CD4-positive, CD25-positive, alpha-beta regulatory T cell (primary cell): Measurements from ENCODE around the gene ADAMTS9. TPM values are rescaled to one million over a fixed set of nuclear protein-coding genes. Genes with fewer than 3 reads are reported as not detected.

Source experiments
- ATAC-seq, 2 donors: fragments of 150-1000 bp; cut with Tn5 transposase; one replicate each; pipeline ENCODE4 v1.10.0; 2021; ENCODE audit warnings: low read depth in 2 of 2, moderate number of reproducible peaks in 2 of 2, moderate library complexity in 1 of 2
- DNase-seq, 3 donors: peaks; one replicate each; pipeline versions ENCODE4 v3.0.0 to v3.0.0-alpha.2; 2012 to 2022; ENCODE audit warnings: mixed read lengths in 1 of 3
- H3K27ac ChIP-seq: one replicate; pipeline ENCODE4 v1.7.0; 2013; ENCODE audit warnings: mild to moderate bottlenecking, low read length; ENCODE audit not compliant: insufficient read depth, poor library complexity, severe bottlenecking
- H3K27me3 ChIP-seq: one replicate; pipeline ENCODE4 v1.7.0; 2013; ENCODE audit warnings: low read length; ENCODE audit not compliant: control insufficient read depth, insufficient read depth
- H3K36me3 ChIP-seq: one replicate; pipeline ENCODE4 v1.7.0; 2013; ENCODE audit warnings: mild to moderate bottlenecking, low read length, moderate library complexity; ENCODE audit not compliant: control insufficient read depth, insufficient read depth
- H3K4me1 ChIP-seq: 2 replicates; pipeline ENCODE4 v1.7.0; 2013; ENCODE audit warnings: mild to moderate bottlenecking, low read length; ENCODE audit not compliant: insufficient read depth, control insufficient read depth, poor library complexity, severe bottlenecking
- H3K4me3 ChIP-seq: one replicate; pipeline ENCODE4 v1.7.0; 2013; ENCODE audit warnings: low read depth, mild to moderate bottlenecking, low read length, moderate library complexity
- H3K9me3 ChIP-seq, 2 experiments: 1 replicate in 1 of 2; 2 replicates in 1 of 2; pipeline ENCODE4 v1.7.0; 2013; ENCODE audit warnings: low read length in 2 of 2, mild to moderate bottlenecking in 1 of 2, moderate library complexity in 1 of 2; ENCODE audit not compliant: control insufficient read depth in 2 of 2
- H3K27ac Mint-ChIP-seq, 3 donors: one replicate each; pipeline ENCODE4 v1.8.0; 2020 to 2022; ENCODE audit warnings: mild to moderate bottlenecking in 3 of 3, mixed read lengths in 3 of 3, moderate library complexity in 2 of 3
- H3K27me3 Mint-ChIP-seq: one replicate; pipeline ENCODE4 v1.8.0; 2022; ENCODE audit warnings: mild to moderate bottlenecking, mixed read lengths
- H3K36me3 Mint-ChIP-seq: one replicate; pipeline ENCODE4 v1.8.0; 2020; ENCODE audit warnings: mixed read lengths
- H3K4me1 Mint-ChIP-seq, 4 donors: one replicate each; pipeline ENCODE4 v1.8.0; 2020 to 2022; ENCODE audit warnings: mixed read lengths in 4 of 4, mild to moderate bottlenecking in 1 of 4
- H3K4me3 Mint-ChIP-seq, 4 donors: one replicate each; pipeline ENCODE4 v1.8.0; 2020 to 2022; ENCODE audit warnings: mild to moderate bottlenecking in 4 of 4, mixed read lengths in 4 of 4, moderate library complexity in 3 of 4
- H3K9me3 Mint-ChIP-seq, 7 donors: one replicate each; pipeline ENCODE4 v1.8.0; 2020 to 2022; ENCODE audit warnings: mixed read lengths in 7 of 7, mild to moderate bottlenecking in 3 of 7, moderate library complexity in 2 of 7
- polyA plus RNA-seq, 4 donors: library from polyadenylated mRNA; unstranded; fragments of 300-500 nt; fragmentation: Illumina TruSeq; gene quantifications; one replicate each; pipeline ENCODE4 v1.2.3, GENCODE V29; 2021
- total RNA-seq: library from RNA; stranded (reverse); gene quantifications from one replicate; pipeline ENCODE4 v1.2.3, GENCODE V29; 2022

The ADAMTS9 gene
- total and polyA plus RNA-seq, 5 donors from 2014 or later: 0.12 TPM; not detected in 4

DNA sequence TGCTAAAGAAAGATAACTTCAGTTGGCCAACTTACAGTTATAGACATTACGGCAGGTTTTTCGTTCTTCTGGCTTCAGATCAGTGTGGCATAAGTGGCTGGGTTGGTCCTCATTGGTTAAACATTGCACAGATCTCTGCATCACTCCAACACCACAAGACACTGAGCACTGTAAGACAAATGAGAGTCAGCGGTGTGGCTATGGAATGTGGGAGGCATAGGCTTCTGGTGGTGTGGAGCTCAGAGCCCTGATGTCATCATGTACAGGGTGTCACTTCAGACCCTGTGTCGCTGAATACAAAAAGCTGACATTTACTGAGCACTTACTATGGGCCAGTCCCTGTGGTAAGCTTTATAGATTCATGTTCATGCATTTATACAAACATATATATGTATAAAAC, 146.0 kb downstream of the ADAMTS9 start:
- no peak for ATAC-seq
- no peaks in the 10 kb centered on the region for H3K4me1 Mint-ChIP-seq
- no peak overlapping the region for H3K4me3 Mint-ChIP-seq

DNA sequence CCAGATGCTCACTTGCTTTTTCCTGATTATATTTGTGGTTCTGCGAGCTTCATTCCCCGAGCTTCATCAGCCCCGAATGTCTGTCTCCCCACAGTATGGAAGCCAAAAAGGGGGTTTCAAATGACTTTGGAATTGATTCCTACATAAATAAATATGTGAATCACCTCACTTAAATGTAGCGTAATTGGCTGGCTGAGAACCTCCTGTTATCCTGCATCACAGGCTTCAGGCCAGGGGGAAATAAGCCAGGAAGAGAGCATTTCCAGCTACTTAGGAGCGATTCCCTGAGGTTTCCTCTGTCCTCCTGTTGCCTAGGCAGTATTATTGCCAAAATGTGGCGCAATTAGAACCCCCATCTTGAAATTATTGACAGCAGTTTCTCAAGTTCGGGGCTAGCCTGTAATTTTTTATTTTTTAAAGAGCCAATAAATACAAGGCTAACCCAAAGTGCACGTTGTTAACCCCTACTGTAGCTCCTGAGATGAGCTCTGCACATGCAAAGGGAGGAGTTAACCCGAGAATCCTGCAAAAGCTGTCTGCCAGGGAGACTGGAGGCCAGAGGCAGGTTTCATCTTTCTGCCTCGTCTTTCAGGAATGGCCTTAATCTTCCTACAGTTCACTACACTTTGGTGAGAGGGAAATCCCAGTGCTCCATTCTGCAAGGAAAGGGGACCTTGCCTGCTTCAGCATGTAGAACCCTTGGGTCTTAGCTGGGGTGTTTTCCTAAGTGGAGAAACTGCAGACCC, 148.2 kb downstream of the ADAMTS9 start:
- Histone ChIP-seq H3K27me3 (no peaks in the 10 kb centered on the region), H3K9me3 (no peaks in the 10 kb centered on the region), H3K4me1 (no peaks in the 10 kb centered on the region), H3K36me3 (no peaks in the 10 kb centered on the region), H3K27ac (no peak overlapping the region), H3K4me3 (no peak overlapping the region)
- ATAC-seq (no peak), DNase-seq (no peak)
- H3K36me3 Mint-ChIP-seq: no peaks in the 10 kb centered on the region
- peaks cover 0 to 3% (median 0%) of the 10 kb centered on the region in 7 donors for H3K9me3 Mint-ChIP-seq
- no peak overlapping the region for H3K4me3 Mint-ChIP-seq
- H3K27me3 Mint-ChIP-seq: peaks cover 5% of the 10 kb centered on the region
- no peaks in the 10 kb centered on the region for H3K4me1 Mint-ChIP-seq
- H3K27ac Mint-ChIP-seq: no peak overlapping the region

More for the DNA sequence above, 146.0 kb downstream of the ADAMTS9 start:
- Histone ChIP-seq H3K27me3 (no peaks in the 10 kb centered on the region), H3K4me3 (no peak overlapping the region), H3K27ac (no peak overlapping the region), H3K4me1 (no peaks in the 10 kb centered on the region), H3K36me3 (no peaks in the 10 kb centered on the region), H3K9me3 (no peaks in the 10 kb centered on the region)
- Mint-ChIP-seq H3K27ac (no peak overlapping the region), H3K36me3 (no peaks in the 10 kb centered on the region), H3K27me3 (peaks cover 5% of the 10 kb centered on the region), H3K9me3 (peaks cover 0 to 3% (median 0%) of the 10 kb centered on the region in 7 donors)
- no peak for DNase-seq

DNA sequence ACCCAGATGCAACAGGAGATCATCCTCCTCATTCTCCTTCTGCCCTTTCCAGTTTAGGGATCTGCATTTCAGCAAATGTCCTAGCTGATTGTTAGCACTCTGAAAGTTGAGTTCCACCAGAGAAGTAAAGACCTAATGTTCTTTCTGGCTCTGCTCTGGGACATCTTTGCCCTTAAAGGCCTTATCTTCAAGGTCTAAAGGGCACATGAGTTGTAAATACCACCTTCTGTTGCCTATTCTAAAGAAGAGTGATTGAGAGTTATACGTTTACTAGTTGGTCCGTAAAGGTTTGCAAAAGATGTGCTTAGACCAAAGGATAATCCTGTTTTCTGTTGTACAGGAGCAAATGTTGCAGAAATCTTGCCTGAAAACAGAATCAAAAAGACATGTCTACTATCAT, 151.6 kb downstream of the ADAMTS9 start:
- ATAC-seq (no peak), DNase-seq (no peak)
- Mint-ChIP-seq H3K9me3 (peaks cover 0 to 2% (median 0%) of the 10 kb centered on the region in 7 donors), H3K27me3 (peaks cover 9% of the 10 kb centered on the region), H3K4me3 (no peak overlapping the region), H3K36me3 (no peaks in the 10 kb centered on the region), H3K27ac (no peak overlapping the region), H3K4me1 (peaks cover 0 to 2% (median 0%) of the 10 kb centered on the region in 4 donors)
- H3K27me3 ChIP-seq: no peaks in the 10 kb centered on the region
- no peaks in the 10 kb centered on the region for H3K4me1 ChIP-seq
- no peaks in the 10 kb centered on the region for H3K36me3 ChIP-seq
- H3K4me3 ChIP-seq: no peak overlapping the region
- no peak overlapping the region for H3K27ac ChIP-seq
- H3K9me3 ChIP-seq: no peaks in the 10 kb centered on the region

DNA sequence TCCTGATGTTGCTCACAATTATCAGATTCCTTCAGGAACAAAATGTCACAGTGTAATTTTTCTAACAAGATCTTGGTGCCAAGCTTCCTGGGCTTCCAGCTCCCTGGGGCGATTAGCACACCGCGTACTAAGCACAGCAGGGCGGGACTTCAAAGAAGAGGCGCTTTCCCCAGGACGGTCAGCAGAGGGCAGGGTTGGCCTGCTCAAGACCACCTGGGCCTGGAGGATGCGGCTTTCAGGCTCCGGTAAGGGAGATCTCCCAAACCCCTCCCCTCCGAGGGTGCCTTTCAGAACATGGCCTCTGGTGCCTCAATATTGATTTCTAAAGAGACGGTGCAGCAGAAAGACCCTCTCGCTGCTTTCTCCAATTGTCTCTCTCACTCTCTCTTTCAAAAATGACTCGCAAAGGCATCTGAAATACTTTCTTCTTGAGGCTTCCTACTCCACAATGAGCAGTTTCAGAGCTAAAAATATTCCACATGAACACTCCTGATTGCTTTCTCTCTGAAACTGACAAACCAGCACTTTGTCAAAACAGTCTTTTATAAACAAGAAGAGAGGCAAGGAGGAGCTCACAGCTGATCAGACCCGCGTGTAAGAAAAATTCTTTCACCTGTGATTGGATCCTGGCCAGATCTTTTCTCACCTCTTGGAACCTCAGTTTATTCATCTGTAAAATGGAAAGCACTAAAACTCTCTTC, 154.0 kb downstream of the ADAMTS9 start:
- H3K36me3 ChIP-seq: no peaks in the 10 kb centered on the region
- H3K27me3 ChIP-seq: no peaks in the 10 kb centered on the region
- H3K4me1 ChIP-seq: no peaks in the 10 kb centered on the region
- ATAC-seq (peak in 1 of 2 donors; percentile 18), DNase-seq (peak in 1 of 3 donors; percentile 52)
- H3K9me3 ChIP-seq: no peaks in the 10 kb centered on the region
- H3K27me3 Mint-ChIP-seq: peaks cover 8% of the 10 kb centered on the region
- H3K36me3 Mint-ChIP-seq: no peaks in the 10 kb centered on the region
- no peak overlapping the region for H3K4me3 Mint-ChIP-seq
- H3K27ac Mint-ChIP-seq: no peak overlapping the region
- H3K27ac ChIP-seq: no peak overlapping the region
- peaks cover 0 to 1% (median 0%) of the 10 kb centered on the region in 7 donors for H3K9me3 Mint-ChIP-seq
- peaks cover 0 to 2% (median 0%) of the 10 kb centered on the region in 4 donors for H3K4me1 Mint-ChIP-seq
- no peak overlapping the region for H3K4me3 ChIP-seq

DNA sequence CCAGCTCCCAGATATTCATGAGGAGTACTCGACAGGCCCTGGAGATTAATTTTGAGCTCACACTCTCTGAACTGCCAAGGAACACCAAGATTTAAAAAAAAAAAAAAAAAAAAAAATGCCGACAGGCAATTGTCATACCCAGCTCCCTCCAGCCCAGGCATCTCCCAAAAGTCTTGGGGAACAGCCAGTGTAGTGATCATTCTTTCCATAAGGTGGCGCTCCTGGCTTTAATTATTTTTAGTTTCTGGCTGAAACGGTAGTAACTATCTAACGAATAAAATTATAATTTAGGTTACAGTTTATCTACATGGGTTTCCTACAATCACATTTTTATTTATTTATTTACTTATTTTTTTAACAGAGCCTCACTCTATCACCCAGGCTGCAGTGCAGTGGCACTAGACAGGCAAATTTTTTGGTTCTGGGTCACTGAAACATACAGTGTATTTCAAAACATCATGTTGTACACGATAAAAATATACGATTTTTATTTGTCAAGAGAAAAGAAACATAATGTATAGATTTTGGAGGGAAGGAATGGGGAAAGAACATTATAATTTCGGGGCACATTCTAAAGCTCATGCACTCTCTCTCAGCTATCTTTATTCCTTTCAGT, 157.3 kb downstream of the ADAMTS9 start:
- peaks cover 0 to 2% (median 0%) of the 10 kb centered on the region in 4 donors for H3K4me1 Mint-ChIP-seq
- no peak overlapping the region for H3K27ac ChIP-seq
- H3K36me3 ChIP-seq: no peaks in the 10 kb centered on the region
- no peak overlapping the region for H3K27ac Mint-ChIP-seq
- no peaks in the 10 kb centered on the region for H3K9me3 ChIP-seq
- H3K9me3 Mint-ChIP-seq: peaks cover 0 to 1% (median 0%) of the 10 kb centered on the region in 7 donors
- no peak overlapping the region for H3K4me3 ChIP-seq
- peak in 1 of 3 donors; percentile 12 for DNase-seq
- no peak for ATAC-seq
- H3K4me3 Mint-ChIP-seq: no peak overlapping the region
- no peaks in the 10 kb centered on the region for H3K27me3 ChIP-seq
- no peaks in the 10 kb centered on the region for H3K4me1 ChIP-seq
- H3K27me3 Mint-ChIP-seq: peaks cover 8% of the 10 kb centered on the region
- H3K36me3 Mint-ChIP-seq: no peaks in the 10 kb centered on the region

DNA sequence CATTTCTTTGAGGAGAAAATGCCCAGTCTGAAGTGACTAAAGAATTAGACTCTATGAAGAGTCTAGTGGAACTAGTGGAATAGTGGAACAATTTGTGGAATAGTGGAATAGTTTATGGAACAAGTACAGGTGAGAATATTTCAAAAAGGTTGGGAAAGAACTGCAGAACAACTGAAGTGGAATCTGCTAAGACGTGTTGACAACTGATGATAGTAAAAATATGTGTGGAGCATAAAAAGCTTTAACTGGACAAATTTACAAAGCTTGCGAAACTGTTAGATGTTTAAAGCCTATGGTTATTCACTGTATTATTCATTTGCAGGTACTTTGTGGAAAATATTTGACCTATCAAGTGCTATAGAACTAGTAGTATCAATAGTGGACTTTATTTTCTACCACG, 164.5 kb downstream of the ADAMTS9 start:
- H3K4me3 ChIP-seq: no peak overlapping the region
- no peaks in the 10 kb centered on the region for H3K36me3 Mint-ChIP-seq
- no peak overlapping the region for H3K27ac ChIP-seq
- H3K4me1 Mint-ChIP-seq: no peaks in the 10 kb centered on the region
- H3K4me3 Mint-ChIP-seq: no peak overlapping the region
- ATAC-seq: no peak
- H3K27ac Mint-ChIP-seq: no peak overlapping the region
- DNase-seq: no peak
- H3K9me3 Mint-ChIP-seq: peaks cover 0 to 7% (median 2%) of the 10 kb centered on the region in 7 donors
- H3K4me1 ChIP-seq: no peaks in the 10 kb centered on the region
- H3K9me3 ChIP-seq: no peaks in the 10 kb centered on the region
- no peaks in the 10 kb centered on the region for H3K27me3 ChIP-seq
- no peaks in the 10 kb centered on the region for H3K27me3 Mint-ChIP-seq
- H3K36me3 ChIP-seq: no peaks in the 10 kb centered on the region

DNA sequence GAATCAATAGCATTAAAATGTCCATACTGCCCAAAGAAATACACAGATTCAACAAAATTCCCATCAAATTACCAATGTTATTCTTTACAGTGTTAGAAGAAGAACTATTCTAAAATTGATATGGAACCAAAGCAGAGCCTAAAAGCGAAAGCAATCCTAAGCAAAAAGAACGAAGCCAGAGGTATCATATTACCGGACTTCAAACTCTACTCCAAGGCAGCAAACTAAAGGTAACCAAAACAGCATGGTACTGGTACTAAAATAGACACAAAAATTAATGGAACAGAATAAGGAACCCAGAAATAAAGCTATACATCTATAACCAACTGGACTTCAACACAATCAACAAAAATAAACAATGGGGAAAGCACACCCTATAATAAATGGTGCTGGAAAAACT, 167.5 kb downstream of the ADAMTS9 start:
- Histone ChIP-seq H3K9me3 (no peaks in the 10 kb centered on the region), H3K4me3 (no peak overlapping the region), H3K27ac (no peak overlapping the region), H3K4me1 (no peaks in the 10 kb centered on the region), H3K27me3 (no peaks in the 10 kb centered on the region), H3K36me3 (no peaks in the 10 kb centered on the region)
- Mint-ChIP-seq H3K4me1 (no peaks in the 10 kb centered on the region), H3K36me3 (no peaks in the 10 kb centered on the region), H3K9me3 (peaks cover 0 to 7% (median 3%) of the 10 kb centered on the region in 7 donors), H3K4me3 (no peak overlapping the region), H3K27me3 (no peaks in the 10 kb centered on the region), H3K27ac (no peak overlapping the region)
- DNase-seq (no peak), ATAC-seq (no peak)
